ENCODE results near the gene UGT1A7. TPM values are rescaled to one million over a fixed set of nuclear protein-coding genes. Genes with fewer than 3 reads are reported as not detected.

The UGT1A7 gene
- total RNA-seq, 2 donors from 2014 or later = not detected

DNA sequence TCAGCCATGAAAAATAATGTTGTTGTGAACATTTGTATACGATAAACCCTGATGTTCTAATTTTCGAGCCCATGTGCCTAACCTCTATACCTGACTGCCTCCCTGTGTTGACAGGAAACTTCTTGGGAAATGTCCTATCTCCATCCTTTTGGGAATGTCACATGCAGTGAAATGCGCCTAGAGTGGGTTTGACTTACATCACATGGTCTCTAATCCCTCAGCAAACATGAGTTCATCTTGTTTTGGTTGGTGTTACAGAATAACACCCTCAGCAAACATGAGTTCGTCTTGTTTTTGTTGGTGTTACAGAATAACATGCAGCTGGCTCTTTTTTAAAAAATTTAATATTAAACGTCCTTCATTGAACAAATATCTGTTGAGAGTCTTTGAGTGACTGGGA lies 6.6 kb downstream of the UGT1A7 start:
- ATAC-seq (no peak), DNase-seq (no peak)
- no peaks in the 10 kb centered on the region for H3K9me3 ChIP-seq
- H3K4me1 ChIP-seq = peaks cover 15% of the 10 kb centered on the region
- no peak overlapping the region for H3K27ac ChIP-seq
- H3K36me3 ChIP-seq (replicated peaks in 1 of 2; ENCODE audit: insufficient read depth in 1 of 2, low read depth in 2 of 2) = no peaks in the 10 kb centered on the region
- WGBS, 2 donors = 67 to 68% methylated on average over 5 of the region's 5 CpGs
- no peak overlapping the region for H3K4me3 ChIP-seq
- TF ChIP-seq, protein P1, sequence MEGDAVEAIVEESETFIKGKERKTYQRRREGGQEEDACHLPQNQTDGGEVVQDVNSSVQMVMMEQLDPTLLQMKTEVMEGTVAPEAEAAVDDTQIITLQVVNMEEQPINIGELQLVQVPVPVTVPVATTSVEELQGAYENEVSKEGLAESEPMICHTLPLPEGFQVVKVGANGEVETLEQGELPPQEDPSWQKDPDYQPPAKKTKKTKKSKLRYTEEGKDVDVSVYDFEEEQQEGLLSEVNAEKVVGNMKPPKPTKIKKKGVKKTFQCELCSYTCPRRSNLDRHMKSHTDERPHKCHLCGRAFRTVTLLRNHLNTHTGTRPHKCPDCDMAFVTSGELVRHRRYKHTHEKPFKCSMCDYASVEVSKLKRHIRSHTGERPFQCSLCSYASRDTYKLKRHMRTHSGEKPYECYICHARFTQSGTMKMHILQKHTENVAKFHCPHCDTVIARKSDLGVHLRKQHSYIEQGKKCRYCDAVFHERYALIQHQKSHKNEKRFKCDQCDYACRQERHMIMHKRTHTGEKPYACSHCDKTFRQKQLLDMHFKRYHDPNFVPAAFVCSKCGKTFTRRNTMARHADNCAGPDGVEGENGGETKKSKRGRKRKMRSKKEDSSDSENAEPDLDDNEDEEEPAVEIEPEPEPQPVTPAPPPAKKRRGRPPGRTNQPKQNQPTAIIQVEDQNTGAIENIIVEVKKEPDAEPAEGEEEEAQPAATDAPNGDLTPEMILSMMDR (IDR thresholded peaks at IDR 0.05) = no peak
- no peak for TF ChIP-seq POLR2A (IDR thresholded peaks at IDR 0.05)
- intact Hi-C loops (cut with DNase I) = no loop called here
- H3K27me3 ChIP-seq = no peaks in the 10 kb centered on the region

- H3K4me1 ChIP-seq = peaks cover 17% of the 10 kb centered on the region
- no peaks in the 10 kb centered on the region for H3K36me3 ChIP-seq (replicated peaks in 1 of 2; ENCODE audit: insufficient read depth in 1 of 2, low read depth in 2 of 2)
- H3K9me3 ChIP-seq = no peaks in the 10 kb centered on the region
- H3K27ac ChIP-seq = no peak overlapping the region
- no peak overlapping the region for H3K4me3 ChIP-seq
- H3K27me3 ChIP-seq = no peaks in the 10 kb centered on the region
- DNase-seq = no peak
- TF ChIP-seq POLR2A (IDR thresholded peaks at IDR 0.05) = no peak
- TF ChIP-seq, protein P1 (IDR thresholded peaks at IDR 0.05) = no peak
- intact Hi-C loops (cut with DNase I) = no loop called here
- ATAC-seq = no peak
These were observed 7.3 kb downstream of the UGT1A7 start for GRCh38 chr2:233689031-233689430.

GRCh38 chr2:233689501-233689900 lies 7.8 kb downstream of the UGT1A7 start:
- Histone ChIP-seq H3K4me3 (no peak overlapping the region), H3K36me3 (replicated peaks in 1 of 2; ENCODE audit: insufficient read depth in 1 of 2, low read depth in 2 of 2) (no peaks in the 10 kb centered on the region), H3K27ac (no peak overlapping the region), H3K4me1 (peaks cover 17% of the 10 kb centered on the region), H3K27me3 (no peaks in the 10 kb centered on the region), H3K9me3 (no peaks in the 10 kb centered on the region)
- 2 to 3% methylated on average over 3 of the region's 3 CpGs for WGBS, 2 donors
- intact Hi-C loops (cut with DNase I) = no loop called here
- DNase-seq = no peak
- TF ChIP-seq, protein P1 (IDR thresholded peaks at IDR 0.05) = no peak
- no peak for TF ChIP-seq POLR2A (IDR thresholded peaks at IDR 0.05)
- no peak for ATAC-seq

GRCh38 chr2:233690444-233690843 lies 8.7 kb downstream of the UGT1A7 start:
- ATAC-seq = no peak

More at GRCh38 chr2:233690444-233690843, 8.7 kb downstream of the UGT1A7 start:
- intact Hi-C loops (cut with DNase I) = no loop called here
- Histone ChIP-seq H3K27ac (no peak overlapping the region), H3K4me1 (peaks cover 17% of the 10 kb centered on the region), H3K27me3 (no peaks in the 10 kb centered on the region), H3K36me3 (replicated peaks in 1 of 2; ENCODE audit: insufficient read depth in 1 of 2, low read depth in 2 of 2) (no peaks in the 10 kb centered on the region), H3K9me3 (no peaks in the 10 kb centered on the region), H3K4me3 (no peak overlapping the region)
- WGBS, 2 donors = 56 to 78% methylated on average over 4 of the region's 4 CpGs
- TF ChIP-seq POLR2A (IDR thresholded peaks at IDR 0.05) = no peak
- TF ChIP-seq, protein P1 (IDR thresholded peaks at IDR 0.05) = no peak
- no peak for DNase-seq

Measured in body of pancreas (tissue), 4 donors.